Activated CD4-positive, CD25-positive, alpha-beta regulatory T cell treated with anti-CD3 and anti-CD28 coated beads, Interleukin-2, amount 50 U/mL, for 16 hours (primary cell): ENCODE measurements around the gene SCLT1.
A peak's percentile ranks its signal among the peaks of the same experiment; 100 is the strongest.
"Not testable (repeated sequence)": the region's sequence is repeated elsewhere in the genome, so short reads cannot be mapped to it uniquely, and the experiment has no call there.

ENCODE experiments used
- DNase-seq: peaks from one replicate; pipeline ENCODE4 v3.0.0-alpha.2; 2020; ENCODE audit warnings: low read depth, low spot score

Gene SCLT1

GRCh38 chr4:129093191-129093920 lies at the start of gene SCLT1:
Gene SCLT1, minus strand, starts transcription at chr4:129093539. Its CDS starts 436 bp downstream, at chr4:129093103.
- peak; percentile 93 for DNase-seq

GRCh38 chr4:129140521-129140920 lies 47.2 kb upstream of the SCLT1 start:
- no peak for DNase-seq

- DNase-seq: no peak
Measured at GRCh38 chr4:129138810-129139496, 45.6 kb upstream of the SCLT1 start.

GRCh38 chr4:129136433-129136832 lies 43.1 kb upstream of the SCLT1 start:
- DNase-seq: no peak

DNA sequence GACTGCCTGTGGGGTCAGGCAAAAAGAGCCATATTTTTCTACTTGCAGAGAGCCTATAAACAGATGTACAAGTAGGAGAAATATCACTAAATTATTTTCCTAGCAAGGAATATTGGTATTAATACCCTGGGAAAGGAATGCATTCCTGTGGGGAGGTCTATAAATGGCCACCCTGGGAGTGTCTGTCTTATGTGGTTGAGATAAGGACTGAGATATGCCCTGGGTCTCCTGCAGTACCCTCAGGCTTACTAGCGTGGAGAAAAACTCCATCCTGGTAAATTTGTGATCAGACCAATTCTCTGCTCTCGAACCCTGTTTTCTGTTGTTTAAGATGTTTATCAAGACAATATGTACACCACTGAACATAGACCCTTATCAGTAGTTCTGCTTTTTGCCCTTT lies 38.0 kb upstream of the SCLT1 start:
- no peak for DNase-seq

DNA sequence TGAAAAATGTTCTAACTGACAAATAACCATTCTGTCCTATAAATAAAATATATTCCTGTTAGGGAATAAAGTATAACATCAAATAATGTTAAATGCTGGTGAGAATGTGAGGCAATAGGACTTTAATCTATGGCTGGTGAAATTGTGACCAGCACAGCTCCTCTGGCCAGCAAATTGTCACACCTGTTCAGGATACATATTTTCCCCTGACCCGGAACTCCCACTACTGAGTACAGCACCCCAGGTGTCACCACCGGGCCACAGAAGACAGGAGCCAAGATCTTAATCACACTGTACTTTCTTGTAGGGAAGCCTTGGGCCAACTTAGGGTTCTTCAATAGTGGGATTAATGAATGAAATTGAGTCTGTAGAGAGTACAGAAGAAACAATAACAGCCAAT lies 35.8 kb upstream of the SCLT1 start:
- no peak for DNase-seq

DNA sequence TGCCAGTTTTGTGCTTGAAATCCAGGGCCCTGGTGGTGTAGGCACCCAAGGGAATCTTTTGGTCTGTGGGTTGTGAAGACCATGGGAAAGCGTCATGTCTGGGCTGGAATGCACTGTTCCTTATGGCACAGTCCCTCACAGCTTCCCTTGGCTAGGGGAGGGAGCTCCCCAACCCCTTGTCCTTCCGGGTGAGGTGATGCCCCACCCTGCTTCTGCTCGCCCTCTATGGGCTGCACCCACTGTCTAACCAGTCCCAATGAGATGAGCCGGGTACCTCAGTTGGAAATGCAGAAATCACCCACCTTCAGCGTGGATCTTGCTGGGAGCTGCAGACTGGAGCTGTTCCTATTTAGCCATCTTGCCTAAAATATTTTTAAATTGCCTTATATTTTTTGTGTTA lies 33.3 kb upstream of the SCLT1 start:
- not testable (repeated sequence) for DNase-seq

DNA sequence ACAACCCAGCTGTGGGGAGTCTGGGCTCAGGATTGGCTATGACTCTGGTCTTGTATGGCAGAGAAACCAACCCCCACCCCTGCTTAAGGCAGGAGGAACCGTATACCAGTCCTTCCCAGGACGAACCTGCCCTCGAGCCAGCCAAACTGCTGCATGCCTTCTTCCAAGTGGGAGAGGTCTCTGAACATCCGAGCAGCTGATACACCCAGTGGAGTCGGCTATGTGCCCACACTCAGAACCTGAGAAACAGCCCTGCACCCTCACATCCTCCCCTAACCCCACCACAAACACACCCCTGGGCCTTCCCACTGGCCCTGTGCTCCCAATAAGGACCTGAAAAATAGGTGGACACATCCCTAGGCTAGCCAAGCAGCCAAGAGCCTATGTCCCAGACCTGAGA lies 24.4 kb upstream of the SCLT1 start:
- DNase-seq: no peak

DNA sequence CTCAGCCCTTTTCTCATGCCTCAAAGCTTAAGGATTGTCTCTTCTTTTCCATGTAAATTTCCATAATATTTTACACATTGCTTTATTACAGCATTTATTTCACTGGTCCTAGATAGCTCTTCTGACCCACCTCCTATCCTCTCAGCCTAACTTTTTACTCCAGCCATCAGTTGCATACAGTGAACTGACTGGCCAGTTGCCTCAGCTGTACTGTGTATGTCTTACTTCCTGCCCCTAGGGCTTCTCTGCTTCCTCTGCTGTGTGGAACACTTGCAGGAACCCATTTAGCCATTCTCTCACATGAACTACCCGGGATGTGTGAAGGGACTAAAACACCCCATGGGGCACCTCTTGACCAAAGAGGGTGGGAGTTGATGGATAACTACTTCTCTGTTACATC lies 20.6 kb upstream of the SCLT1 start:
- DNase-seq: no peak

DNA sequence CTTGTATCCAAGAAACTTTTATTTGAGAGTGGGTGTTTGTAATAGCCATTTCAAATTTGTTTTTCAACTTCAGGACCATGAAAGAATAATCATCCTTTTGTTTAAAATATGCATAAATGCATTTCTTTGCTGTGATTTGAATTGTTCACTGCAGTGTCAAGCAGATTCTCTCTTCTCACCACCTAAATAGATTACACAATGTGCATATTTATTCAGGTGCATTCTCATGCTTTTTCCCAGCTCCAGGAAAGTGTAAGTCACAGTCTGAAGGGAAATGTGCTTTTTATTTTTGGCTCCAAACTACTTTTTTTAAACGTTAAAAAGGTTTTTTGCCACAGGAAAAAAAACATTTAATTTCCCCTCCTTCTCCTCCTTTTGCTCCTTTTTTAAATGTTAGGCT lies 20.1 kb upstream of the SCLT1 start:
- no peak for DNase-seq

DNA sequence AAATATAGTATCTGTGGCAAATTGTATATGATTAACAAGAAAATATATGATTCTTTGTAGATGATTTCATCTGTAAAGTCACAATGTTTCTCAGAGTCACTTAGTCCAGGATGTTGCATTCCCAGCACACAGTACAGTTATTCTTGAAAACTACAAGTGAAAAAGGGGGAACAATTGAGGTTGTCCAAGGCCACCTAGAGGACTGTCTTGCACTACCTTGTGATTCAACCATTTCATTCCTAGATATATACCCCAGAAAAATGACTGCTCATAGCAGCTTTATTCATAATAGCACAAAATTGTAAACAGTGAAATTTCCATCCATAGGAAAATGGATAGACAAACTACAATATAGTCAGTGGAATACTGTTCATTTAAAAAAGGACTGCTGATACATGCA lies 18.6 kb upstream of the SCLT1 start:
- DNase-seq: no peak

- DNase-seq: no peak
Measured at GRCh38 chr4:129110931-129111330, 17.6 kb upstream of the SCLT1 start.

- DNase-seq: no peak
Measured at GRCh38 chr4:129109965-129110824, 16.9 kb upstream of the SCLT1 start.

- no peak for DNase-seq
Measured at GRCh38 chr4:129098531-129099001, 5.2 kb upstream of the SCLT1 start.

DNA sequence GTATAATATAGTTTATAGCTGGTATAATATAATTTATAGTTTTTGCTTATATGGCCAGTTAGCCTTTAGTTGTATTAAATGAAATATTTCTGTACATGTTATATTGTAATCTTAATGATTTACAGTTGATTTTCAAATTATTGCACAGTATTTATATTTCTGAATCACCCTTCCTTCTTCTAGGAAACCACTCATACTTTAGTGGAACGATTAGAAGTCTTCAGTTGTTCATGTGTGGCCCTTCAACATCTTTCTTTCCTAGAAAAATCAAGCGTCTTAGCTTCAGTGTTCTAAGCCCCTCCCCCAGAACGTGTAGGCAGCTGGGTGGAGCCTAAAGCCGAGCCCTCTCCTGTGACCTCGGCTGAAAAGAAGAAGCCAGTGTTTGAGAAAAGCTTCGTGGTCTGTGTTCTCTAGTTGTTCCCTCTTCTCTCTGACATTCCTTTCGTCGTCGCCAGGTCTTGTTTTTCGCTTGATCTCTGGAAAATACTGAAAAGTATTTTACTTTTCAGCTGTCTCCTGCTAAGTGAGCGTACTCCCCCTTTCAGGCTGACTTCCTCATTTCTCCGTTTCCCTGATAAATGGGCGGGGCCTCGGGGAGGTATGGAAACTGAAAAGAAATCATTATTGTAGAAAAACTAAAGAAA lies 2.6 kb upstream of the SCLT1 start, which contains the start of gene C4orf33:
Gene C4orf33 (plus strand): TSS at position 342 of the 644 bp plus-strand sequence. CDS start 6,459 bp downstream, outside the sequence.
- DNase-seq: peak; percentile 57

DNA sequence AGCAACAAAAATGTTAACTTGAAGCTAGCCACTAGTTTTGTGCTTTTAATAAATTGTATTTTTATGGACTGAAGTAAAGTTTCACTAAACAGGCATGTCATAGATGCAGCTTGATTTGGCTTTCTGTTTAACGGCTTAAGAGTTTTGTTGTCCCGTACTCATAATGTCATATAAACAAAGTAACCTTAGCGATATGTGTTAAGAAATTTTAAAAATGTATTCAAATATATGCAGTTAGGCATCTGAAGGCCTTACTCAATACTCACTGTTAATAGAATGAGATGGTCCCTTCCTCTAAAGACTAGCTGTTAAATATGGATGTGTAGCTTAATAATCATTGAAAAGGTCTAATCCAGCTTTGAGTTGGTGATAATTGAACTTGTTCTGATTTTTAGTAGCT lies 1.0 kb upstream of the SCLT1 start:
- DNase-seq: no peak

GRCh38 chr4:129092631-129093190 lies 628 bp downstream of the SCLT1 start:
- DNase-seq: no peak

GRCh38 chr4:129087516-129087915 lies 5.8 kb downstream of the SCLT1 start:
- DNase-seq: no peak

- no peak for DNase-seq
Measured at GRCh38 chr4:129085472-129085871, 7.9 kb downstream of the SCLT1 start.

GRCh38 chr4:129082302-129082701 lies 11.0 kb downstream of the SCLT1 start:
- no peak for DNase-seq

GRCh38 chr4:129080129-129080528 lies 13.2 kb downstream of the SCLT1 start:
- no peak for DNase-seq
